H4 (cell line): ENCODE data around the gene ZCCHC14. TPM values are rescaled to one million over a fixed set of nuclear protein-coding genes. Genes with fewer than 3 reads are reported as not detected.
A peak's percentile ranks its signal among the peaks of the same experiment; 100 is the strongest.
"Not testable (repeated sequence)": the region's sequence is repeated elsewhere in the genome, so short reads cannot be mapped to it uniquely, and the experiment has no call there.

Experiments
- DNase-seq: peaks from one replicate; pipeline ENCODE4 v3.0.0-alpha.2; 2015; ENCODE audit warnings: low spot score
- total RNA-seq: library from RNA; depleted of rRNA; stranded (reverse); fragments of >200 nt; shearing (Covaris generic); gene quantifications from 2 replicates; pipeline ENCODE4 v1.2.3, GENCODE V29; 2014

Gene ZCCHC14
- total RNA-seq, 1 experiment from 2014 or later: 6.3 TPM

- peak; percentile 95 for DNase-seq
Measured at GRCh38 chr16:87383505-87384161, 109.2 kb downstream of the ZCCHC14 start, which contains the start of gene FBXO31. Gene FBXO31 (minus strand): TSS chr16:87383776. CDS start chr16:87383744, 32 bp downstream.

- DNase-seq: no peak
Measured at GRCh38 chr16:87382023-87382785, 110.6 kb downstream of the ZCCHC14 start.

GRCh38 chr16:87380881-87381280 is 111.9 kb downstream of the ZCCHC14 start:
- DNase-seq: no peak

GRCh38 chr16:87380403-87380802 is 112.4 kb downstream of the ZCCHC14 start:
- no peak for DNase-seq

- DNase-seq: not testable (repeated sequence)
Measured at GRCh38 chr16:87379312-87379752, 113.5 kb downstream of the ZCCHC14 start.

- no peak for DNase-seq
Measured at GRCh38 chr16:87376660-87377059, 116.2 kb downstream of the ZCCHC14 start.

- no peak for DNase-seq
Measured at GRCh38 chr16:87375426-87376135, 117.2 kb downstream of the ZCCHC14 start.

GRCh38 chr16:87374313-87374712 is 118.5 kb downstream of the ZCCHC14 start:
- DNase-seq: no peak

GRCh38 chr16:87372305-87372704 is 120.5 kb downstream of the ZCCHC14 start:
- DNase-seq: no peak

- no peak for DNase-seq
Measured at GRCh38 chr16:87371261-87371866, 121.5 kb downstream of the ZCCHC14 start.

- no peak for DNase-seq
Measured at GRCh38 chr16:87369796-87370719, 122.8 kb downstream of the ZCCHC14 start.

- DNase-seq: no peak
Measured at GRCh38 chr16:87369117-87369765, 123.6 kb downstream of the ZCCHC14 start.

- DNase-seq: no peak
Measured at GRCh38 chr16:87368029-87368770, 124.6 kb downstream of the ZCCHC14 start.

GRCh38 chr16:87367529-87367928 is 125.3 kb downstream of the ZCCHC14 start:
- no peak for DNase-seq

GRCh38 chr16:87366930-87367329 is 125.9 kb downstream of the ZCCHC14 start:
- no peak for DNase-seq

- DNase-seq: no peak
Measured at GRCh38 chr16:87366288-87366687, 126.5 kb downstream of the ZCCHC14 start.

- DNase-seq: no peak
Measured at GRCh38 chr16:87365021-87365713, 127.7 kb downstream of the ZCCHC14 start.

GRCh38 chr16:87363771-87364455 is 128.9 kb downstream of the ZCCHC14 start:
- no peak for DNase-seq
